GM06990 (cell line): ENCODE results near the gene LARGE1.

Source experiments
- DNase-seq: peaks from one replicate; pipeline ENCODE4 v3.0.0-alpha.2; 2011; ENCODE audit not compliant: insufficient read length; ENCODE audit errors: extremely low read depth
- H3K27me3 ChIP-seq: replicated peaks from 2 replicates; pipeline ENCODE4 v1.6.0; 2011; ENCODE audit warnings: low read length; ENCODE audit not compliant: control insufficient read depth, insufficient read depth
- H3K36me3 ChIP-seq: 2 replicates; pipeline ENCODE4 v1.5.1; 2011; ENCODE audit warnings: low read length; ENCODE audit not compliant: control insufficient read depth, insufficient read depth
- H3K4me3 ChIP-seq: replicated peaks from 2 replicates; pipeline ENCODE4 v1.5.1; 2011; ENCODE audit warnings: low read depth, mild to moderate bottlenecking, control low read depth, low read length
- CTCF ChIP-seq: IDR thresholded peaks from 2 replicates; pipeline ENCODE4 v1.5.1; 2011; ENCODE audit warnings: low read length, control low read depth, mild to moderate bottlenecking, inconsistent platforms; ENCODE audit not compliant: insufficient read depth, poor library complexity, severe bottlenecking

Gene LARGE1

GRCh38 chr22:33817512-33818127 lies 102.7 kb downstream of the LARGE1 start:
- TF ChIP-seq CTCF, result no peak
- no peak overlapping the region for H3K4me3 ChIP-seq
- H3K36me3 ChIP-seq, result no peaks in the 10 kb centered on the region
- DNase-seq, result no peak
- H3K27me3 ChIP-seq, result no peaks in the 10 kb centered on the region

GRCh38 chr22:33812360-33812977 lies 107.8 kb downstream of the LARGE1 start:
- Histone ChIP-seq H3K4me3 (no peak overlapping the region), H3K27me3 (no peaks in the 10 kb centered on the region), H3K36me3 (no peaks in the 10 kb centered on the region)
- no peak for TF ChIP-seq CTCF
- DNase-seq, result no peak

GRCh38 chr22:33811686-33812085 lies 108.6 kb downstream of the LARGE1 start:
- no peak overlapping the region for H3K4me3 ChIP-seq
- no peak for TF ChIP-seq CTCF
- DNase-seq, result no peak
- no peaks in the 10 kb centered on the region for H3K27me3 ChIP-seq
- no peaks in the 10 kb centered on the region for H3K36me3 ChIP-seq

- Histone ChIP-seq H3K36me3 (no peaks in the 10 kb centered on the region), H3K4me3 (no peak overlapping the region), H3K27me3 (no peaks in the 10 kb centered on the region)
- DNase-seq, result no peak
- no peak for TF ChIP-seq CTCF
These were observed 109.1 kb downstream of the LARGE1 start for GRCh38 chr22:33811208-33811607.

- H3K36me3 ChIP-seq, result no peaks in the 10 kb centered on the region
- no peak for TF ChIP-seq CTCF
- no peak overlapping the region for H3K4me3 ChIP-seq
- no peaks in the 10 kb centered on the region for H3K27me3 ChIP-seq
- no peak for DNase-seq
These were observed 112.8 kb downstream of the LARGE1 start for GRCh38 chr22:33807470-33807869.

GRCh38 chr22:33806191-33806590 lies 114.1 kb downstream of the LARGE1 start:
- no peaks in the 10 kb centered on the region for H3K27me3 ChIP-seq
- no peak for DNase-seq
- H3K4me3 ChIP-seq, result no peak overlapping the region
- H3K36me3 ChIP-seq, result no peaks in the 10 kb centered on the region
- TF ChIP-seq CTCF, result no peak
